AG04450 (cell line): ENCODE results near the gene TACC2. TPM values are rescaled to one million over a fixed set of nuclear protein-coding genes. Genes with fewer than 3 reads are reported as not detected.

Source experiments
- CTCF ChIA-PET: fragments of 300-600, 350-600 bp; formaldehyde crosslinking; extraction: SDS; loops from one replicate; lab custom pipeline; 2022; ENCODE audit warnings: antibody characterized with exemption, inconsistent platforms; lab: Charles Lee
- POLR2A ChIA-PET: fragments of 350-600 bp; formaldehyde crosslinking; extraction: SDS; loops from one replicate; lab custom pipeline; 2021; ENCODE audit warnings: antibody characterized with exemption, inconsistent platforms; lab: Yijun Ruan, JAX
- DNase-seq: peaks from one replicate; pipeline ENCODE4 v3.0.0-alpha.2; 2011; ENCODE audit warnings: low read depth, low spot score
- H3K27ac ChIP-seq: one replicate; pipeline ENCODE4 v1.5.1; 2012; ENCODE audit warnings: low read depth, low read length, control low read depth
- H3K27me3 ChIP-seq: one replicate; pipeline ENCODE4 v1.6.0; 2012; ENCODE audit warnings: low read length; ENCODE audit not compliant: control insufficient read depth, insufficient read depth
- H3K4me3 ChIP-seq: 2 replicates; pipeline ENCODE4 v1.5.1; 2011; ENCODE audit warnings: mild to moderate bottlenecking, low read depth, low read length, control low read depth
- H3K9me3 ChIP-seq: 2 replicates; pipeline ENCODE4 v1.5.1; 2012; ENCODE audit warnings: low read length; ENCODE audit not compliant: control insufficient read depth, insufficient read depth
- polyA plus RNA-seq: library from polyadenylated mRNA; depleted of rRNA; stranded (reverse); fragments of >200 nt; gene quantifications from 2 replicates; pipeline ENCODE4 v1.2.3, GENCODE V29; 2011
- TF ChIP-seq, protein P1 (sequence below): IDR thresholded peaks from 2 replicates; pipeline ENCODE4 v1.5.1; 2011; ENCODE audit warnings: low read depth, low read length, control low read depth, inconsistent platforms

The TACC2 gene
- polyA plus RNA-seq, 1 experiment: 16.8 TPM

- CTCF ChIA-PET: interaction anchor here (0.9 to 1.9 kb wide), 5 partner anchors 14 to 283 kb away, joined by 3 to 5 read pairs (median 4); no protein-coding TSS in a partner anchor
- POLR2A ChIA-PET: no interaction called here
- H3K27ac ChIP-seq: no peak overlapping the region
- no peaks in the 10 kb centered on the region for H3K9me3 ChIP-seq
- TF ChIP-seq, protein P1, sequence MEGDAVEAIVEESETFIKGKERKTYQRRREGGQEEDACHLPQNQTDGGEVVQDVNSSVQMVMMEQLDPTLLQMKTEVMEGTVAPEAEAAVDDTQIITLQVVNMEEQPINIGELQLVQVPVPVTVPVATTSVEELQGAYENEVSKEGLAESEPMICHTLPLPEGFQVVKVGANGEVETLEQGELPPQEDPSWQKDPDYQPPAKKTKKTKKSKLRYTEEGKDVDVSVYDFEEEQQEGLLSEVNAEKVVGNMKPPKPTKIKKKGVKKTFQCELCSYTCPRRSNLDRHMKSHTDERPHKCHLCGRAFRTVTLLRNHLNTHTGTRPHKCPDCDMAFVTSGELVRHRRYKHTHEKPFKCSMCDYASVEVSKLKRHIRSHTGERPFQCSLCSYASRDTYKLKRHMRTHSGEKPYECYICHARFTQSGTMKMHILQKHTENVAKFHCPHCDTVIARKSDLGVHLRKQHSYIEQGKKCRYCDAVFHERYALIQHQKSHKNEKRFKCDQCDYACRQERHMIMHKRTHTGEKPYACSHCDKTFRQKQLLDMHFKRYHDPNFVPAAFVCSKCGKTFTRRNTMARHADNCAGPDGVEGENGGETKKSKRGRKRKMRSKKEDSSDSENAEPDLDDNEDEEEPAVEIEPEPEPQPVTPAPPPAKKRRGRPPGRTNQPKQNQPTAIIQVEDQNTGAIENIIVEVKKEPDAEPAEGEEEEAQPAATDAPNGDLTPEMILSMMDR: no peak
- no peak for DNase-seq
- H3K27me3 ChIP-seq: no peaks in the 10 kb centered on the region
- no peak overlapping the region for H3K4me3 ChIP-seq
Observed at GRCh38 chr10:122282253-122282671, 293.3 kb downstream of the TACC2 start.

GRCh38 chr10:122282909-122283308 is 293.9 kb downstream of the TACC2 start:
- H3K9me3 ChIP-seq: no peaks in the 10 kb centered on the region
- DNase-seq: no peak
- H3K4me3 ChIP-seq: no peak overlapping the region
- no peak overlapping the region for H3K27ac ChIP-seq
- ChIA-PET CTCF (interaction anchor here (0.7 to 2.0 kb wide), 5 partner anchors 14 to 282 kb away, joined by 3 to 9 read pairs (median 4); no protein-coding TSS in a partner anchor), POLR2A (no interaction called here)
- TF ChIP-seq, protein P1: no peak
- H3K27me3 ChIP-seq: no peaks in the 10 kb centered on the region

- POLR2A ChIA-PET: no interaction called here
- Histone ChIP-seq H3K27me3 (no peaks in the 10 kb centered on the region), H3K27ac (peak overlapping the region; percentile 21), H3K4me3 (no peak overlapping the region), H3K9me3 (no peaks in the 10 kb centered on the region)
- DNase-seq: no peak
- CTCF ChIA-PET: interaction anchor here (1.7 to 5.3 kb wide), 4 partner anchors 13 to 280 kb away, joined by 7 to 23 read pairs (median 14); no protein-coding TSS in a partner anchor
- TF ChIP-seq, protein P1: no peak
Observed at GRCh38 chr10:122285506-122286444, 296.8 kb downstream of the TACC2 start.

- CTCF ChIA-PET: interaction anchor here (1.3 to 5.3 kb wide), 5 partner anchors 12 to 279 kb away, joined by 4 to 23 read pairs (median 9); no protein-coding TSS in a partner anchor
- no peaks in the 10 kb centered on the region for H3K27me3 ChIP-seq
- H3K27ac ChIP-seq: no peak overlapping the region
- DNase-seq: peak; percentile 48
- no peak overlapping the region for H3K4me3 ChIP-seq
- TF ChIP-seq, protein P1: peak; percentile 5; the same call in 1 of the 2 replicates
- POLR2A ChIA-PET: no interaction called here
- H3K9me3 ChIP-seq: no peaks in the 10 kb centered on the region
Observed at GRCh38 chr10:122286867-122287266, 297.9 kb downstream of the TACC2 start.
